H9 (cell line): Measurements from ENCODE around the gene GRK3. TPM values are rescaled to one million over a fixed set of nuclear protein-coding genes. Genes with fewer than 3 reads are reported as not detected.

Source experiments
- DNase-seq: peaks from one replicate; pipeline ENCODE4 v3.0.0-alpha.2; 2017
- H2AFZ ChIP-seq: one replicate; pipeline ENCODE4 v1.6.1; 2013; ENCODE audit warnings: mild to moderate bottlenecking, low read length, control low read depth, moderate library complexity
- H2AK5ac ChIP-seq: 2 replicates; pipeline ENCODE4 v1.6.1; 2013; ENCODE audit warnings: low read length, control low read depth, mixed read lengths; ENCODE audit not compliant: insufficient read length
- H2BK120ac ChIP-seq: one replicate; pipeline ENCODE4 v1.6.1; 2013; ENCODE audit warnings: low read depth, mild to moderate bottlenecking, low read length, control low read depth, inconsistent platforms; ENCODE audit not compliant: poor library complexity, severe bottlenecking
- H2BK12ac ChIP-seq: 2 replicates; pipeline ENCODE4 v1.6.1; 2013; ENCODE audit warnings: low read length, control low read depth, mixed read lengths, low read depth; ENCODE audit not compliant: insufficient read length
- H2BK15ac ChIP-seq: 2 replicates; pipeline ENCODE4 v1.6.1; 2013; ENCODE audit warnings: low read depth, low read length, control low read depth
- H2BK20ac ChIP-seq: one replicate; pipeline ENCODE4 v1.6.1; 2013; ENCODE audit warnings: low read depth, mild to moderate bottlenecking, low read length, control low read depth, inconsistent platforms; ENCODE audit not compliant: poor library complexity, severe bottlenecking
- H2BK5ac ChIP-seq: 2 replicates; pipeline ENCODE4 v1.6.1; 2013; ENCODE audit warnings: low read length, control low read depth, mixed read lengths; ENCODE audit not compliant: insufficient read length
- H3K14ac ChIP-seq: 2 replicates; pipeline ENCODE4 v1.6.1; 2013; ENCODE audit warnings: low read length, control low read depth; ENCODE audit not compliant: insufficient read depth
- H3K18ac ChIP-seq: 2 replicates; pipeline ENCODE4 v1.6.1; 2013; ENCODE audit warnings: low read depth, mild to moderate bottlenecking, mixed read lengths, low read length, control low read depth; ENCODE audit not compliant: insufficient read length
- H3K23ac ChIP-seq: 2 replicates; pipeline ENCODE4 v1.6.1; 2013; ENCODE audit warnings: low read length, control low read depth, mixed read lengths, low read depth; ENCODE audit not compliant: insufficient read length
- H3K23me2 ChIP-seq: 2 replicates; pipeline ENCODE4 v1.6.1; 2013; ENCODE audit warnings: low read depth, mild to moderate bottlenecking, mixed read lengths, low read length, control low read depth; ENCODE audit not compliant: insufficient read length, poor library complexity, severe bottlenecking
- H3K27ac ChIP-seq: 2 replicates; pipeline ENCODE4 v1.5.1; 2013; ENCODE audit warnings: low read length, control low read depth, mixed read lengths, low read depth; ENCODE audit not compliant: insufficient read length
- H3K27me3 ChIP-seq: 2 replicates; pipeline ENCODE4 v1.6.1; 2013; ENCODE audit warnings: low read length, control low read depth, inconsistent platforms; ENCODE audit not compliant: insufficient read depth
- H3K4ac ChIP-seq: 2 replicates; pipeline ENCODE4 v1.6.1; 2013; ENCODE audit warnings: low read depth, mild to moderate bottlenecking, control low read depth, inconsistent platforms, low read length, moderate library complexity
- H3K4me1 ChIP-seq: 2 replicates; pipeline ENCODE4 v1.6.1; 2013; ENCODE audit warnings: low read length, control low read depth, inconsistent platforms; ENCODE audit not compliant: insufficient read depth
- H3K4me2 ChIP-seq: 2 replicates; pipeline ENCODE4 v1.6.1; 2013; ENCODE audit warnings: low read length, control low read depth, mixed read lengths; ENCODE audit not compliant: insufficient read length, insufficient read depth
- H3K56ac ChIP-seq: 2 replicates; pipeline ENCODE4 v1.6.1; 2013; ENCODE audit warnings: low read depth, mild to moderate bottlenecking, mixed read lengths, low read length, control low read depth; ENCODE audit not compliant: insufficient read length
- H3K79me1 ChIP-seq: 2 replicates; pipeline ENCODE4 v1.6.1; 2013; ENCODE audit warnings: low read depth, mild to moderate bottlenecking, moderate library complexity, low read length, control low read depth, inconsistent platforms; ENCODE audit not compliant: insufficient read depth, poor library complexity, severe bottlenecking
- H3K79me2 ChIP-seq: 2 replicates; pipeline ENCODE4 v1.6.1; 2013; ENCODE audit warnings: low read length, control low read depth, inconsistent platforms; ENCODE audit not compliant: insufficient read depth
- H3K9ac ChIP-seq: 2 replicates; pipeline ENCODE4 v1.6.1; 2013; ENCODE audit warnings: low read length, control low read depth, mixed read lengths; ENCODE audit not compliant: insufficient read length; ENCODE audit errors: extremely low read depth
- H3K9me3 ChIP-seq: one replicate; pipeline ENCODE4 v1.6.1; 2013; ENCODE audit warnings: low read depth, low read length, inconsistent platforms; ENCODE audit not compliant: control insufficient read depth
- H3T11ph ChIP-seq: one replicate; pipeline ENCODE4 v1.6.1; 2013; ENCODE audit warnings: mild to moderate bottlenecking, low read length, control low read depth, inconsistent platforms
- H4K20me1 ChIP-seq: one replicate; pipeline ENCODE4 v1.6.1; 2013; ENCODE audit not compliant: control insufficient read depth, insufficient read length, insufficient read depth
- H4K5ac ChIP-seq: 2 replicates; pipeline ENCODE4 v1.6.1; 2013; ENCODE audit warnings: low read depth, mild to moderate bottlenecking, mixed read lengths, low read length, control low read depth; ENCODE audit not compliant: insufficient read length
- H4K8ac ChIP-seq: replicated peaks from 2 replicates; pipeline ENCODE4 v1.6.1; 2013; ENCODE audit warnings: low read length, control low read depth, mixed read lengths, low read depth; ENCODE audit not compliant: insufficient read length
- H4K91ac ChIP-seq: 2 replicates; pipeline ENCODE4 v1.6.1; 2013; ENCODE audit warnings: low read depth, mild to moderate bottlenecking, moderate library complexity, mixed read lengths, low read length, control low read depth; ENCODE audit not compliant: insufficient read length
- H3K27ac Mint-ChIP-seq, 3 experiments: 2 replicates in 2 of 3; 3 replicates in 1 of 3; pipeline ENCODE4 v1.8.0; 2020 to 2021; ENCODE audit warnings: mixed read lengths in 3 of 3, mild to moderate bottlenecking in 1 of 3, moderate library complexity in 1 of 3
- H3K27me3 Mint-ChIP-seq: 2 replicates; pipeline ENCODE4 v1.8.0; 2021; ENCODE audit warnings: low read depth, mild to moderate bottlenecking, moderate library complexity, mixed read lengths
- H3K36me3 Mint-ChIP-seq, 3 experiments: 2 replicates in 2 of 3; 3 replicates in 1 of 3; pipeline ENCODE4 v1.8.0; 2020 to 2021; ENCODE audit warnings: low read depth in 3 of 3, mixed read lengths in 3 of 3; ENCODE audit not compliant: insufficient read depth in 1 of 3
- H3K4me1 Mint-ChIP-seq, 2 experiments: 2 replicates each; pipeline ENCODE4 v1.8.0; 2020; ENCODE audit warnings: mixed read lengths in 2 of 2
- H3K4me3 Mint-ChIP-seq, 2 experiments: 2 replicates in 1 of 2; 3 replicates in 1 of 2; pipeline ENCODE4 v1.8.0; 2020 to 2021; ENCODE audit warnings: mild to moderate bottlenecking in 2 of 2, mixed read lengths in 2 of 2, moderate library complexity in 1 of 2
- H3K9me3 Mint-ChIP-seq, 2 experiments: 2 replicates in 1 of 2; 3 replicates in 1 of 2; pipeline ENCODE4 v1.8.0; 2020; ENCODE audit warnings: mild to moderate bottlenecking in 2 of 2, mixed read lengths in 2 of 2, moderate library complexity in 1 of 2
- WGBS: extraction: QIAGEN DNeasy Blood & Tissue Kit; methylation state at CpG from one replicate; pipeline ENCODE4 v1.1.7; 2013; ENCODE audit warnings: missing lambda C conversion rate, low lambda C conversion rate, mixed read lengths; ENCODE audit not compliant: insufficient read length; ENCODE audit errors: extremely low coverage; 5-methylcytosine and 5-hydroxymethylcytosine counted together
- total RNA-seq: library from RNA; stranded (reverse); gene quantifications from 2 replicates; pipeline ENCODE4 v1.2.1, GENCODE V29; 2021
- TF ChIP-seq, protein P1 (sequence below): fragments of 200-600 bp; sonication (generic); conservative IDR thresholded peaks from 3 replicates; pipeline ENCODE4 v1.8.0; 2021; ENCODE audit warnings: antibody characterized with exemption, mild to moderate bottlenecking

GRK3 gene
- total RNA-seq, 1 experiment from 2014 or later: 23.9 TPM

DNA sequence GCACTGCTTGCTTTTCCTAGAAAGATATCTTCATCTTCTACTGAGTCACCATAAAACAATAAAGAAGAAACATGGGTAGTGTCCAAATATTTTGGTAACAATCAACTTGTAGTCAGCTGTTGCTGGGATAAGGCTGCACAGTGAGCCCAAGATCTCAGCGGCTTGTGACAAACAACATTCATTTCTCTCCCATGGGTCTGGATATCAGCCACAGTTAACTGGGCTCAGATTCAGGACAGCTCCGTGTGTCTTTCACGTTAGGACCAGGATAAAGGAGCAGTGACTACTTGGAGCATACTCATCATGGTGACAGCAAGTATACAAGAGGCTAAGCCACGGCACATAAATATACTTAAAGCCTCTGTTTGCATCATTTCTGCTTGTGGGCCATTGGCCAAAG is 27.9 kb upstream of the GRK3 start:
- H3K27ac ChIP-seq: no peak overlapping the region
- H3K4me1 Mint-ChIP-seq: no peaks in the 10 kb centered on the region
- H2BK120ac ChIP-seq: no peak overlapping the region
- no peaks in the 10 kb centered on the region for H3K9me3 Mint-ChIP-seq
- peaks cover 6% of the 10 kb centered on the region for H3K27me3 Mint-ChIP-seq
- H3K14ac ChIP-seq: no peak overlapping the region
- no peaks in the 10 kb centered on the region for H3K9me3 ChIP-seq
- TF ChIP-seq, protein P1, sequence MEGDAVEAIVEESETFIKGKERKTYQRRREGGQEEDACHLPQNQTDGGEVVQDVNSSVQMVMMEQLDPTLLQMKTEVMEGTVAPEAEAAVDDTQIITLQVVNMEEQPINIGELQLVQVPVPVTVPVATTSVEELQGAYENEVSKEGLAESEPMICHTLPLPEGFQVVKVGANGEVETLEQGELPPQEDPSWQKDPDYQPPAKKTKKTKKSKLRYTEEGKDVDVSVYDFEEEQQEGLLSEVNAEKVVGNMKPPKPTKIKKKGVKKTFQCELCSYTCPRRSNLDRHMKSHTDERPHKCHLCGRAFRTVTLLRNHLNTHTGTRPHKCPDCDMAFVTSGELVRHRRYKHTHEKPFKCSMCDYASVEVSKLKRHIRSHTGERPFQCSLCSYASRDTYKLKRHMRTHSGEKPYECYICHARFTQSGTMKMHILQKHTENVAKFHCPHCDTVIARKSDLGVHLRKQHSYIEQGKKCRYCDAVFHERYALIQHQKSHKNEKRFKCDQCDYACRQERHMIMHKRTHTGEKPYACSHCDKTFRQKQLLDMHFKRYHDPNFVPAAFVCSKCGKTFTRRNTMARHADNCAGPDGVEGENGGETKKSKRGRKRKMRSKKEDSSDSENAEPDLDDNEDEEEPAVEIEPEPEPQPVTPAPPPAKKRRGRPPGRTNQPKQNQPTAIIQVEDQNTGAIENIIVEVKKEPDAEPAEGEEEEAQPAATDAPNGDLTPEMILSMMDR: no peak
- H2BK5ac ChIP-seq: no peak overlapping the region
- H4K8ac ChIP-seq: no peak overlapping the region
- no peaks in the 10 kb centered on the region for H3K79me2 ChIP-seq
- H3K4ac ChIP-seq: no peak overlapping the region
- H3K4me2 ChIP-seq: no peak overlapping the region
- no peaks in the 10 kb centered on the region; the same call in 1 of the 2 replicates for H3K27me3 ChIP-seq
- no peak overlapping the region for H4K91ac ChIP-seq
- no peaks in the 10 kb centered on the region for H3K79me1 ChIP-seq
- H3K18ac ChIP-seq: no peak overlapping the region
- no peak overlapping the region for H3K27ac Mint-ChIP-seq
- H3K36me3 Mint-ChIP-seq: no peaks in the 10 kb centered on the region
- no peak overlapping the region for H3K4me3 Mint-ChIP-seq
- H3K23ac ChIP-seq: no peak overlapping the region
- H3K9ac ChIP-seq: no peak overlapping the region
- no CpG with 5 or more reads among the region's 4 CpGs for WGBS
- H2AK5ac ChIP-seq: no peak overlapping the region
- H4K20me1 ChIP-seq: no peaks in the 10 kb centered on the region
- DNase-seq: no peak
- no peaks in the 10 kb centered on the region for H3K4me1 ChIP-seq
- no peak overlapping the region for H3T11ph ChIP-seq
- no peak overlapping the region for H2BK12ac ChIP-seq
- no peaks in the 10 kb centered on the region for H3K23me2 ChIP-seq
- H2BK20ac ChIP-seq: no peak overlapping the region
- H2BK15ac ChIP-seq: no peak overlapping the region
- H2AFZ ChIP-seq: no peak overlapping the region
- H3K56ac ChIP-seq: no peak overlapping the region
- H4K5ac ChIP-seq: no peak overlapping the region
